Spleen (tissue), 7 donors: ENCODE measurements around the gene YPEL2.

Source experiments
- POLR2AphosphoS5 ChIP-seq, 3 donors: sonication (generic); formaldehyde crosslinking; IDR thresholded peaks; one replicate each; pipeline ENCODE4 v1.5.1; 2017; ENCODE audit warnings: antibody characterized with exemption in 3 of 3
- TF ChIP-seq, protein P1 (sequence below), 11 experiments: fragments of 200-600 bp in 7 of 11; fragments of 450-650 bp in 4 of 11; sonication (generic) in 4 of 11; IDR thresholded peaks in 8 of 11; conservative IDR thresholded peaks in 3 of 11; 1 replicate in 7 of 11; 2 replicates in 4 of 11; pipeline versions ENCODE4 v1.4.0 to v1.8.0; 2016 to 2021; ENCODE audit warnings: antibody characterized with exemption in 11 of 11, inconsistent platforms in 4 of 11, mild to moderate bottlenecking in 1 of 11
- donor health status: DM: no; HTN: no; CAD: no; lungs with moderate emphysema.
- donor health status: DM: no; HTN: no; CAD: no.
- donor health status: DM: no; HTN: no; CAD: no.

DNA sequence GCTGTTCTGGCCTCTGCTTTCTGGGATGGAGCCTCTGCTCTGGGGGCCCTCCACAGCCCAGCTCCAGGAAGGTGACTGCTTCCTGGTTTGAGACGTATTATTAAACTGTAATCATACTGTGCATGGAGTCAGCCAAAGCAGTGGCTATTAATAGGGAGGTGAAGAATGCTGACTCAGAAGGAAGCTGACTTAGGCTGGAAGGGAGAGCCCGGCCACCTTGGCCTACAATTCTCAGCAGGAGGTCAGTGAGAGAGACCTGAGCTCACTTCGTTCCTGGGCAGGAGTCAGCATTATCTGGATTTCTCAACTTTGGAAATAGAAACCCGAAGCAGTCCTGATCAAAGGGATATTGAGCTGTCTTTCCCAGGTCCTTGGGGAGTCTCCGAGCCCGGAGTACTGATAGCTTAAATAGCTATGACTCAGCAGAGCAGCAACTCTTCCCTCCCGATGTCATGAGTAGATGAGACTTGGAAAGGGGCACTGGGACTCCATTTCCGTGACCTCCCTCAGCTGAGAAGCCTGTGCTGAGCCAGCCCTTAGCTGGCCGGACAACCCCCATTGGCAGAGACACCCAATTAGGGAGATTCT lies 91.8 kb downstream of the YPEL2 start:
- TF ChIP-seq, protein P1, sequence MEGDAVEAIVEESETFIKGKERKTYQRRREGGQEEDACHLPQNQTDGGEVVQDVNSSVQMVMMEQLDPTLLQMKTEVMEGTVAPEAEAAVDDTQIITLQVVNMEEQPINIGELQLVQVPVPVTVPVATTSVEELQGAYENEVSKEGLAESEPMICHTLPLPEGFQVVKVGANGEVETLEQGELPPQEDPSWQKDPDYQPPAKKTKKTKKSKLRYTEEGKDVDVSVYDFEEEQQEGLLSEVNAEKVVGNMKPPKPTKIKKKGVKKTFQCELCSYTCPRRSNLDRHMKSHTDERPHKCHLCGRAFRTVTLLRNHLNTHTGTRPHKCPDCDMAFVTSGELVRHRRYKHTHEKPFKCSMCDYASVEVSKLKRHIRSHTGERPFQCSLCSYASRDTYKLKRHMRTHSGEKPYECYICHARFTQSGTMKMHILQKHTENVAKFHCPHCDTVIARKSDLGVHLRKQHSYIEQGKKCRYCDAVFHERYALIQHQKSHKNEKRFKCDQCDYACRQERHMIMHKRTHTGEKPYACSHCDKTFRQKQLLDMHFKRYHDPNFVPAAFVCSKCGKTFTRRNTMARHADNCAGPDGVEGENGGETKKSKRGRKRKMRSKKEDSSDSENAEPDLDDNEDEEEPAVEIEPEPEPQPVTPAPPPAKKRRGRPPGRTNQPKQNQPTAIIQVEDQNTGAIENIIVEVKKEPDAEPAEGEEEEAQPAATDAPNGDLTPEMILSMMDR (IDR thresholded peaks at IDR 0.05 in 8 of 11, conservative IDR thresholded peaks at IDR 0.05 in 3 of 11): no peak
- no peak for TF ChIP-seq POLR2AphosphoS5 (IDR thresholded peaks at IDR 0.05)
